ENCODE results near the gene DCAKD. TPM values are rescaled to one million over a fixed set of nuclear protein-coding genes. Genes with fewer than 3 reads are reported as not detected.
A peak's percentile ranks its signal among the peaks of the same experiment; 100 is the strongest.

DCAKD gene
- total and polyA plus RNA-seq, 12 donors, result 21.1 to 46.2 (median 31.9) TPM

DNA sequence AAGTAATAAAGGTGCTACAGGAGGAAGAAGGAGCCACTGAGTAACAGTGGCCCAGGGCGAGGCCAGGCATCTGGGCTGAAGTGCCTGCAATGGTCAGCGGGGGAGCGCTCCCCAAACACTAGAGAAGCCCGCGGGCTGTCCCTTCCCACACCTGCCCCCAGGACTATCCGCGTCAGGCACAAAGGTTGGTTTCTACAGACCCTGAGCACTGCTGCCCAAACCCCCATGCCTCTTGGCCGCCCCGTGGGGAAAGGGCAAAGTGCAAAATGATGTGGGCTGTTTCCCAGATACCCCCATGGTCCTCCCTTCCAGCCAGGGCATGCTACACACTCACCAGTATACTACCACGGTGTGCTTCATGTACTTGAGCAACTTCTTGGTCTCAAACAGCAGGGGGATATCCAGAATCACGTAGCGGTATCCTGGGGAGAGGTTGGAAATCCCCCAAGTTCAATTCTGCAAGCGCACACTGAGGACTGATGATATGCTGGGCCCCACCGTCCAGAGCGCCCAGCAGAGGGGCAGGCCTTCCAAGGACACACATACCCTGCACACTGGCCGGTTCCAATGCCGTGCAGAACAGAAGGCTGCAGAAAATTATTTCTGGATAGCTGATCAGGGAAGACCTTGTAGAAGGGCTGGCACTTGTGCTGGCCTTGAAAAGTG, 21.5 kb downstream of the DCAKD start:
- DNase-seq (no peak), ATAC-seq (no peak)
- Histone ChIP-seq H3K4me1 (peaks cover 0 to 5% (median 0%) of the 10 kb centered on the region in 9 donors), H3K27ac (no peak overlapping the region), H3K9me3 (no peaks in the 10 kb centered on the region), H3K36me3 (peaks cover 0 to 83% (median 36%) of the 10 kb centered on the region in 9 donors), H3K4me3 (no peak overlapping the region), H3K27me3 (no peaks in the 10 kb centered on the region)
- intact Hi-C loops (cut with DNase I), result loop anchor here in 2 of 10 donors (10.0 kb wide), 2 partner anchors 65 to 255 kb away; no protein-coding TSS in a partner anchor
- WGBS, 2 donors, result 89% methylated on average over 17 of the region's 17 CpGs
- TF ChIP-seq, protein P1, sequence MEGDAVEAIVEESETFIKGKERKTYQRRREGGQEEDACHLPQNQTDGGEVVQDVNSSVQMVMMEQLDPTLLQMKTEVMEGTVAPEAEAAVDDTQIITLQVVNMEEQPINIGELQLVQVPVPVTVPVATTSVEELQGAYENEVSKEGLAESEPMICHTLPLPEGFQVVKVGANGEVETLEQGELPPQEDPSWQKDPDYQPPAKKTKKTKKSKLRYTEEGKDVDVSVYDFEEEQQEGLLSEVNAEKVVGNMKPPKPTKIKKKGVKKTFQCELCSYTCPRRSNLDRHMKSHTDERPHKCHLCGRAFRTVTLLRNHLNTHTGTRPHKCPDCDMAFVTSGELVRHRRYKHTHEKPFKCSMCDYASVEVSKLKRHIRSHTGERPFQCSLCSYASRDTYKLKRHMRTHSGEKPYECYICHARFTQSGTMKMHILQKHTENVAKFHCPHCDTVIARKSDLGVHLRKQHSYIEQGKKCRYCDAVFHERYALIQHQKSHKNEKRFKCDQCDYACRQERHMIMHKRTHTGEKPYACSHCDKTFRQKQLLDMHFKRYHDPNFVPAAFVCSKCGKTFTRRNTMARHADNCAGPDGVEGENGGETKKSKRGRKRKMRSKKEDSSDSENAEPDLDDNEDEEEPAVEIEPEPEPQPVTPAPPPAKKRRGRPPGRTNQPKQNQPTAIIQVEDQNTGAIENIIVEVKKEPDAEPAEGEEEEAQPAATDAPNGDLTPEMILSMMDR (IDR thresholded peaks at IDR 0.05), result no peak

DNA sequence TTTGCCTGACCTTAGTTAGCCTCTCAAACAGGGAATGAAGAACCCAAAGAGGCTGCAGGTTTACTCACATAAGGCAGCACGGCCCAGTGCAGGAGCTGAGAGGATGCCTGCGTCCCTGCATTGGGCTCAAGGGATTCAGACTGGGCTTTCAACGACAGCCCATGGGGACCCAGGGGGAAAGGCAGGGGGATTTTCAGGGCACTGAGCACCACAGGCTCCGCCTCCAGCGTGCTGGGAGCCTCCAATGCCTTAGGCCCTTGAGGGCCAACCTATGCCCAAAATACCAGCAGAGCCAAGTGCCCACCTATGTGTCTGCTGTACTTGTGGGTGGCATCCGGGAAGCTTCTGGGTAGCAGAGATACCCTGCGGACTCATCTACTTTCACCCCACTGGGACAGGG, 22.3 kb downstream of the DCAKD start:
- no peak for DNase-seq
- H3K4me1 ChIP-seq, result peaks cover 0 to 5% (median 0%) of the 10 kb centered on the region in 9 donors
- no peak overlapping the region for H3K4me3 ChIP-seq
- H3K27me3 ChIP-seq, result no peaks in the 10 kb centered on the region
- no peak overlapping the region for H3K27ac ChIP-seq
- peaks cover 0 to 82% (median 31%) of the 10 kb centered on the region in 9 donors for H3K36me3 ChIP-seq
- TF ChIP-seq, protein P1 (IDR thresholded peaks at IDR 0.05), result no peak
- WGBS, 2 donors, result 89 to 93% methylated on average over 7 of the region's 7 CpGs
- no peak for ATAC-seq
- no peaks in the 10 kb centered on the region for H3K9me3 ChIP-seq
- intact Hi-C loops (cut with DNase I), result loop anchor here in 2 of 10 donors (10.0 kb wide), 2 partner anchors 66 to 254 kb away; no protein-coding TSS in a partner anchor

DNA sequence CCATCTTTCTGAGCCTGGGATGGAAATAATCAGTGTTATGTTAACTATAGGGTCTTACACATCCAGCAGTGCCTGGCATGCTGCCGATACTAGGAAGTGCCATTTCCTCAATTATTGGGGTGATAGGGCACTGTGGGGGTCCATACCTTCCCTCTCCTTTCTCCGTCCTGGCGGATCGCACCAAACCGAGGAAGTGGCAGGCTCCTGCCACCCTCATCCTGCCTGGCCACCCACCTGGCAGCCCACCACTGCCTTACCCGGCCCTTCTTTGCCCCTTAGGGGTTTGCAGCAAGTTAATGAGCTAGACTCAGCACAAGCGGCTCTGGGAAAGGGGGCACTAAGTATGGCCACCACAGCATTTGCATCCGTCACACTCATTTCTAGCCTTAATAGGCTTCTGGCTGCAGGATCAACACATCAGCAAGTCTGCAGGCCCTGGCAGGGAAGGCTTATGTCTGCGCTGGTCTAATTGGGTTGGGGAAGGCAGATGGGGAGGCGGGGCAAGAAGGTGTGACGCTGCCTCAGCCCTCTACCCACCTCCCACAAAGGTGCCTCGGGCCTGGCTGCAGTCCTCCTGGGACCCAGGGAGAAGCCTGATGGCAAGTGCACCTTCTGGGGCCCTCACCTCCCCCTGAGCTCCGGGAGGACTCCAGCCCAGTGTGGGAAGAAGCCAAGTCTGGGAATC, 28.6 kb downstream of the DCAKD start:
- TF ChIP-seq, protein P1 (IDR thresholded peaks at IDR 0.05), result no peak
- 89% methylated on average over 13 of the region's 13 CpGs for WGBS, 2 donors
- peaks cover 0 to 39% (median 0%) of the 10 kb centered on the region in 7 donors for H3K27me3 ChIP-seq
- peak overlapping the region in 2 of 10 donors; percentile 71 to 72 for H3K27ac ChIP-seq
- no peaks in the 10 kb centered on the region for H3K9me3 ChIP-seq
- peaks cover 0 to 21% (median 5%) of the 10 kb centered on the region in 9 donors for H3K36me3 ChIP-seq
- ATAC-seq (no peak), DNase-seq (no peak)
- H3K4me1 ChIP-seq, result peaks cover 13 to 46% (median 38%) of the 10 kb centered on the region in 9 donors
- no peak overlapping the region for H3K4me3 ChIP-seq
- intact Hi-C loops (cut with DNase I), result loop anchor here in 7 of 10 donors (1.0 to 10.0 kb wide), 8 partner anchors 72 to 250 kb away; a partner anchor contains a TSS

DNA sequence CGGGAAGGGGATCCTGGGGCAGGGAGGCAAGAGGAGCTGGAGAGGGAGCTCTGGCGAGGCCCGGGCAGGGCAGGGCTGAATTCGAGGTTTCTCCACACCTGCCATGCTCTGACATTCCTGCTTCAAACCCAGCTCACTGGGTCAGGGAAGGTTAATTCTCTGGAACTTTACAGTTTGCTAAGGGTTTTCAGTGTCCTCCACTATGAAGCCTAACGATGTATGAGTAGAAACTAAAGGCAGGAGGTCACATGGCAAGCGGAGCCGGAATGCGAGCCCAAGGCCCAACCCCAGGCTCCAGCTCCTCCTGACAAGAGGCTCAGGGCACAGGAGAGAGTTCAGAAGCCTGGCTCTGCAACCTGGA, 29.2 kb downstream of the DCAKD start:
- TF ChIP-seq, protein P1 (IDR thresholded peaks at IDR 0.05), result peak in 6 of 9 donors; percentile 4 to 36 (median 22)
- Histone ChIP-seq H3K9me3 (no peaks in the 10 kb centered on the region), H3K4me3 (peak overlapping the region in 5 of 10 donors; percentile 56 to 61 (median 56)), H3K4me1 (peaks cover 13 to 46% (median 38%) of the 10 kb centered on the region in 9 donors), H3K27ac (peak overlapping the region in 9 of 10 donors; percentile 61 to 81 (median 71)), H3K36me3 (peaks cover 0 to 16% (median 5%) of the 10 kb centered on the region in 9 donors), H3K27me3 (peaks cover 0 to 44% (median 0%) of the 10 kb centered on the region in 7 donors)
- DNase-seq (no peak), ATAC-seq (peak in 1 of 8 donors; percentile 1)
- 65 to 72% methylated on average over 8 of the region's 8 CpGs for WGBS, 2 donors
- intact Hi-C loops (cut with DNase I), result loop anchor here in 7 of 10 donors (1.0 to 10.0 kb wide), 8 partner anchors 73 to 250 kb away; a partner anchor contains a TSS
